NCI-H446 (cell line): Measurements from ENCODE around the gene ACTL9.
"Not testable (repeated sequence)": the region's sequence is repeated elsewhere in the genome, so short reads cannot be mapped to it uniquely, and the experiment has no call there.

Experiments
- DNase-seq, 2 experiments: peaks; one replicate each; lab custom pipeline; 2025; lab: John Stamatoyannopoulos, UW

Gene ACTL9

DNA sequence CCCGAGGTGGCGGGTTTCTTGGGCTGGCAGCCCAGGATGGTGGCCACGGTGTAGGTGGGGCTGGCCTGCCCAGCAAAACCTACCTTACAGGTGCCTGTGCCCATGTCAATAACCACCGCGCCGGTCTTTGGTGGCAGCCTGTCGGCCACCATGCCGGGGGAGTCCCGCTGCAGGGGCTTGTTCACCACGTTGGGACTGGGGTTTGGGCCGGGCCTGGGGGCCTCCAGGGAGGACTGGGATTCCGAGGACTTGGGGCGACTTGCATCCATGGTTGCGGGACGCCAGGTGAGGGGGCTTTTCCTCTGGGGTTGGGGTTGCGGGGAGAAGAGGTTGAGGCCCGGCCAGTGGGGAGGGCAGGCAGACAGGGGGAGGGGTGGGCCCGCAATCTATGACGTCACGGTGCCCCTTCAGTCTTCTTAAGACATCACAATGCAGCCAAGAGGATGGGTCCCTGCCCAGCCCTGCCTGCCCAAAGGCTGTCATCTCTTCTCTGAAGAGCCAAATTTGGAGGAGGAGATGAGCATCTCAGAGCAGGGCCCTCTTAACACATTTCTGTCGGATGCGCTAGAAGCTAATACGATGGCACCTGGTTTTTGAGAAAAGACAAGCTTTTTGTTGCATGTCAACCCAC is at the start of gene ACTL9:
ACTL9 (minus strand) TSS at position 363 of the 631 bp plus-strand sequence; CDS start at position 269, 94 bp downstream.
- no peak for DNase-seq

- DNase-seq = not testable (repeated sequence)
Measured at GRCh38 chr19:8739291-8740065, 40.9 kb upstream of the ACTL9 start.

- DNase-seq = no peak
Measured at GRCh38 chr19:8738377-8738776, 39.8 kb upstream of the ACTL9 start.

GRCh38 chr19:8731428-8732169 is 33.0 kb upstream of the ACTL9 start:
- no peak for DNase-seq

DNA sequence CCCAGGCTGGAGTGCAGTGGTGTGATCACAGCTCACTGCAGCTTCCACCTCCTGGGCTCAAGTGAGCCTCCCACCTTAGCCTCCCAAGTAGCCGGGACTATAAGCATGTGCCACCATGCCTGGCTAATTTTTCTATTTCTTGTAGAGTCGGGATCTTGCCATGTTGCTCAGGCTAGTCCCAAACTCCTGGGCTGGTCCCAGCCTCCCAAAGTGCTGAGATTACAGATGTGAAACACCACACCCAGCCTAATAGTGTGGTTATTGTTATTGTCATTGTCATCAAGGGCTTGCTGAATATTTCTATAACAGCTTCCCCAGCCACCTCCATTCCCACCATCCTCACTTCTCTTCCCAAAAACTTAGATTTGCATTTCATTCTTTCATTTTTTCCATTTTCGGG is 25.7 kb upstream of the ACTL9 start:
- no peak for DNase-seq

DNA sequence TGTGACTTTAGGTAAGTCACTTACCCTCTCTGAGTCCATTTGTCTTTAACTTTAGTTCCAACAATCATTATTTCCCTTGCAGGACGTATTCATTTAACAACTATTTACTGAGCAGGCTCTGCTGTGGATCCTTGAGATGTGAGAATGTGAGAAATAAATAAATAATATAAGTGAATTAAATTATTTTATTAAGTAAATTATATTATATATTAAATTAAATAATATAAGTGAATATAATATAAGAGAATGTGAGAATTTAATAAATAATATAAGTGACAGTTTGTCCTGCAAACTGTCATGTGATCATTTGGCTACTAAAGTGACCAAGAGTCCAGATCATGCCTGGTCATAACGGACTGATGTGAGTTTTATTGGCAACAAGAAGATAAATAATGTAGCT is 23.4 kb upstream of the ACTL9 start:
- no peak for DNase-seq

DNA sequence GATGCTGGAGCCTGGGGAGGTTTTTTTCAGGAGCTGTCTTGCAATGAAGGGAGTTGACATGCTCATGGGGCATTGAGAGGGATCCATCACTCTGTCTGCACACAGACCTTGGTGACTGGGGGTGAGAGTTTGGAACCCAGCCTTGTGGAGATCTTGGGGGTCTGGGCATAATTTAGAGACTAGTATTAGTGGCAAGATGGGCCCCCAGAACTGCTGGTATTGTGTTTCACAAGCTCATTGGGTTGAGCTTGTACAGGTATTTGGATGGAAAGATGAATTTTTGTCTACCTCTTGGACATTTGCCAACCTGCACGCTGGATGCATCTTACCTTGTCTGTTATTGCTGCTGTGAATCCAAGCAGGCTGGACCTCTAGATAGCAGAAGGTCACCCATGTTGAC is 22.7 kb upstream of the ACTL9 start, which contains the start of gene OR2Z1:
OR2Z1 (plus strand) TSS at position 301 of the 400 bp plus-strand sequence. CDS start 9,395 bp downstream, outside the sequence.
- no peak for DNase-seq

GRCh38 chr19:8710337-8710736 is 11.7 kb upstream of the ACTL9 start:
- DNase-seq = not testable (repeated sequence)

- DNase-seq = no peak
Measured at GRCh38 chr19:8705742-8706141, 7.1 kb upstream of the ACTL9 start.

DNA sequence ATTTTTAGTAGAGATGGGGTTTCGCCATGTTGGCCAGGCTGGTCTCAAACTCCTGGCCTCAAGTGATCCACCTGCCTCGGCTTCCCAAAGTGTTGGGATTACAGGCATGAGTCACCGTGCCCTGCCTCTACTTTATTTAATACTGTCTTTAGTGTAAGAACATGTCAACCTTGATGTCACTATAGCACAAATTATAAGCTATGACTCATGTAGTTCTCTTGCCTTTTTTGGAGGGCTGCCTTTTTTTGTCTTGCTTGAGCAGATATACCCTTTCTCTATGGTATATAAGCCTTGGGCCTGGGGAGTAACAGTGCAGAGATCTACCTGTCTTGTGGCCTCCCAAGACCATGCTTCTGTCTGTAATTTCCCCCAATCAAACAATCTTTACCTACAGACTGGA is 6.7 kb upstream of the ACTL9 start:
- not testable (repeated sequence) for DNase-seq

- DNase-seq = no peak
Measured at GRCh38 chr19:8703223-8703622, 4.6 kb upstream of the ACTL9 start.

- no peak for DNase-seq
Measured at GRCh38 chr19:8702350-8702749, 3.8 kb upstream of the ACTL9 start.

GRCh38 chr19:8700956-8701355 is 2.4 kb upstream of the ACTL9 start:
- DNase-seq = no peak

DNA sequence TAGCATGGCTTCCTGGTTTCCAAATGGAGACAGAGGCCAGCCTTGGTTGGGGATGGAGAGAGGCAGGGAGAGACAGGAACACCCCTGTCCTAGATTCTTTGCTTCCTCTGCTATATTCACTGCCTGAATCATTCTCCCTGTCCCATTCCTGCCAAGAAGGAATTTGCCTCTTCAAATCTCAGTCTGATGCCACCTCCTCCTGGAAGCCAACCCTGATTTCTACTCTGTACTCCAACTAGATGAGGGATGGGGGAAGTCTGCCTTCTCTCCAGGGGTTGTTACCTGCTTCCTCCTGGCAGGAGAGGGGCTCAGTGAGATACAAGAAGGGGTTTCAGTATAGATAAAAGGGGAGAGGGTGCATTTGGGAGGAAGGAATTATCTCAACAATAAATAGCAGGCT is 1.3 kb upstream of the ACTL9 start:
- no peak for DNase-seq

DNA sequence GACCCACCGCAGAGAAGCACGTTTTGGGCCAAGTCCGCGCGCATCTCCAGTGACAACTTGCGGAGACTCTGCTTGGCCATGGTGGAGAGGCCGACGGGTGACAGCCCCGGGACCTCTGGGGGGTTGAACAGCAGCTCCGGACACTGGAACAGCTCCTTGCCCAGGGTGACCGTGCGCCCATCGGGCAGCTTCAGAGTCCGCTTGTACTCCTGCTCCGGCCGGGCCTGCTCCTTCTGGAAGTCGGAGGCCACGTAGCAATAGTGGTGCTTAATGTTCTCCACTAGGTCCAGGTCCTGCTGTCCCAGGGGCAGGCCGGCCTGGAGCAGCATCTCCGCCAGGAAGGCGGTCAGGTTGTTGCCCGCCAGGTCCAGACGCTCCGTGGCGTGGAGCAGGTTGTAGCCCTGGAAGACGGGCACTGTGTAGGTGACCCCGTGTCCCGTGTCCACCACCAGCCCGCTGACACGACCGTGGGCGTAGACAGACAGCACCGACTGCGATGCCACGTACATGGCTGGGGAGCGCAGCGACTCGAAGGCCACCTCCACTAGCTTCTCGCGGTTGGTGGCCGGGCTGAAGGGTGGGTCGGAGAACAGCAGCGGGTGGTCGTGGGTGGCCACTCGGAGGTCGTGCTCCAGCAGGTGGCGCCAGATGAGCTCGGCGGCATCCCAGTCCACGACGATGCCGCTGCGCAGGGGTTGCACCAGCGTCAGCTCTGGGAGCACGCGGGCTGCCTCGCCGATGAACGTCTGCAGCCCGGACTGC is 743 bp downstream of the ACTL9 start:
- DNase-seq = no peak

- no peak for DNase-seq
Measured at GRCh38 chr19:8696993-8697392, 1.6 kb downstream of the ACTL9 start.

DNA sequence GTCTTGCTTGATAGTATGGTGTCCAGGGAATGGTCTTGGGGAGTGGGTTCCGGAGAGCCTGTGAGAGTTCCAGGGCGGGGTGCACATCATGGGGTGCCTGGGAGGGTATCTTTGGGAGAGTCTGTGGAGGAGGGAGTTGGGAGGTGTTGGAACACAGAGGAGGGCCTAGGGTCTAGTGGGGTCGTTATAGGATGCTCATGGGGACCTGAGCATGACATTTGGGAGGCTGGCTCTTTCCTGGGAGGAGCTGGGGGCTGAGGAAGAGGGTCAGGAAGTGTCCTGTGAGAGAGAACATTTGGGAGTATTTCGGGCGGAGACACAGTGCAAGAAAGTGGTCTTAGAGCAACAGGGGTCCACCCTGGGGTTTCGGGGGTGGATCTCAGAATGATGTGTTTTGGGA is 2.7 kb downstream of the ACTL9 start:
- no peak for DNase-seq

GRCh38 chr19:8695501-8695900 is 3.1 kb downstream of the ACTL9 start:
- no peak for DNase-seq

DNA sequence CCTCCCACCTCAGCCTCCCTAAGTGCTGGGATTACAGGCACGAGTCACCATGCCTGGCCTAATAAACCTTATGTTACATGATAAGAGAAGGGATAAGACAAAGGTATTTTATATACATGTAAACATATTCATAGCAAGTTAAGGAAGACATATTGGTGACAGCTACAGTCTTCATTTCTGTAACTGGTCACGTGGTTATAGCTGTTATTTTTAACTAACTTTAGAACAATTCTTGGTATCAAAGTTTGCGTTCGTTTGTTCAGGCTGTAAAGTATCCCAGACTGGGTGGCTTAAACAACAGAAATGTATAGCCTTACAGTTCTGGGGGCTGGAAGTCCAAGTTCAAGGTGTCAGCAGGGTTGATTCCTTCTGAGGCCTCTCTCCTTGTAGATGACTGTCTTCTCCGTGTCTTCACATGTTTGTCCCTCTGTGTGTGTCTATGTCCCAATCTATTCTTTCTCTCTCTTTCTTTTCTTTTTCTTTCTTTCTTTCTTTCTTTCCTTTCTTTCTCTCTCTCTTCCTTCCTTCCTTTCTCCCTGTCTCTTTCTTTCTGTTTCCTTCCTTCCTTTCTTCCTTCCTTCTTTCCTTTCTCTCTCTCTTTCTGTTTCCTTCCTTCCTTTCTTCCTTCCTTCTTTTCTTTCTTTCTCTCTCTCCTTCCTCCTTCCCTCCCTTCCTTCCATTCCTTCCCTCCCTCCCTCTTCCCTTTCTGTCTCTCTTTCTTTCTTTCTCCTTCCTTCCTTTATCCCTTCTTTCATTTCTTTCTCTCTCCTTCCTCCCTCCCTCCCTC is 7.6 kb downstream of the ACTL9 start:
- DNase-seq = no peak

GRCh38 chr19:8688930-8689329 is 9.7 kb downstream of the ACTL9 start:
- no peak for DNase-seq

DNA sequence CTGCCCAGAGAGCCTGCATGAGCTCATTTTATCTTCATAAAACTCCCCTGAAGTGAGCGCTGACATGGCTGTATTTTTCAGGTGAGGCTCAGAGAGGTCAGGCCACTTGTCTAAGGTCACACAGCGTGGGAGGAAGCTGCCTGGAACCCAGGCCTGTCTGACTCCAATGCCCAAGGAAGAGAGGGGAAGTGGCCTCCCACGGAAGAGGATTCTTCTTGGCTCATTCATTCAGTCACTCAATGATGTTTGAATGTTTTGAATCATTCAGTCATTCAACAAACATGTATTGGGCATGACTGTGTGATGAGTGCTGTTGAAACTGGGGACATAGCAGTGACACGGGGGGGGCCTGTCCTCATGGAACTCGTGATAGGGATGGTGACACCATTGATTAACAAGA is 12.0 kb downstream of the ACTL9 start:
- no peak for DNase-seq
